ENCODE results near the gene TRIM67.

The TRIM67 gene

GRCh38 chr1:231183639-231184590 is 22.1 kb downstream of the TRIM67 start:
- no peak for DNase-seq (ENCODE audit: low spot score)

GRCh38 chr1:231184891-231185290 is 23.0 kb downstream of the TRIM67 start:
- DNase-seq (ENCODE audit: low spot score): no peak

GRCh38 chr1:231185391-231185790 is 23.5 kb downstream of the TRIM67 start:
- DNase-seq (ENCODE audit: low spot score): no peak

- no peak for DNase-seq (ENCODE audit: low spot score)
Observed at GRCh38 chr1:231186356-231187115, 24.7 kb downstream of the TRIM67 start.

GRCh38 chr1:231187571-231187970 is 25.7 kb downstream of the TRIM67 start:
- no peak for DNase-seq (ENCODE audit: low spot score)

- DNase-seq (ENCODE audit: low spot score): no peak
Observed at GRCh38 chr1:231188072-231188471, 26.2 kb downstream of the TRIM67 start.

GRCh38 chr1:231188768-231189167 is 26.9 kb downstream of the TRIM67 start:
- DNase-seq (ENCODE audit: low spot score): no peak

GRCh38 chr1:231189683-231190270 is 27.9 kb downstream of the TRIM67 start:
- no peak for DNase-seq (ENCODE audit: low spot score)

GRCh38 chr1:231190456-231190855 is 28.6 kb downstream of the TRIM67 start:
- DNase-seq (ENCODE audit: low spot score): no peak

- no peak for DNase-seq (ENCODE audit: low spot score)
Observed at GRCh38 chr1:231192620-231193163, 30.8 kb downstream of the TRIM67 start.

- DNase-seq (ENCODE audit: low spot score): no peak
Observed at GRCh38 chr1:231193710-231194340, 32.0 kb downstream of the TRIM67 start.

- DNase-seq (ENCODE audit: low spot score): no peak
Observed at GRCh38 chr1:231194476-231194842, 32.6 kb downstream of the TRIM67 start.

- DNase-seq (ENCODE audit: low spot score): no peak
Observed at GRCh38 chr1:231194843-231195516, 33.1 kb downstream of the TRIM67 start.

GRCh38 chr1:231196307-231196706 is 34.4 kb downstream of the TRIM67 start:
- DNase-seq (ENCODE audit: low spot score): no peak

GRCh38 chr1:231196728-231197127 is 34.9 kb downstream of the TRIM67 start:
- DNase-seq (ENCODE audit: low spot score): no peak

GRCh38 chr1:231199868-231200267 is 38.0 kb downstream of the TRIM67 start:
- DNase-seq (ENCODE audit: low spot score): no peak

GRCh38 chr1:231200388-231201031 is 38.7 kb downstream of the TRIM67 start:
- peak; percentile 31 for DNase-seq (ENCODE audit: low spot score)

GRCh38 chr1:231201375-231201978 is 39.6 kb downstream of the TRIM67 start:
- no peak for DNase-seq (ENCODE audit: low spot score)

GRCh38 chr1:231201979-231202633 is 40.2 kb downstream of the TRIM67 start:
- no peak for DNase-seq (ENCODE audit: low spot score)

Data from AG08395 (cell line).